ENCODE results near the gene SPRR2F. TPM values are rescaled to one million over a fixed set of nuclear protein-coding genes. Genes with fewer than 3 reads are reported as not detected.

Gene SPRR2F, protein sequence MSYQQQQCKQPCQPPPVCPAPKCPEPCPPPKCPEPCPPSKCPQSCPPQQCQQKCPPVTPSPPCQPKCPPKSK
- total RNA-seq (not detected), polyA plus RNA-seq (10 to 100 TPM in 1 of 3 donors, 1 to 10 TPM in 1, under 1 TPM in 1; 0.62 to 11.5 (median 1.5) TPM)
- long read RNA-seq, donor 1: 0 reads
- long read RNA-seq, donor 2: 0 reads
- long read RNA-seq, donor 3: 0 reads
- long read RNA-seq, donor 4: 0 reads
- long read RNA-seq, donor 5: 0 reads
- long read RNA-seq, donor 6: 0 reads
- long read RNA-seq, donor 7: 0 reads
- long read RNA-seq, donor 8: 0 reads
- long read RNA-seq, donor 9: 0 reads
- long read RNA-seq, donor 10: 0 reads

- H3K9me3 ChIP-seq: no peaks in the 10 kb centered on the region
These were observed at the start of gene SPRR2F for GRCh38 chr1:153113416-153113815. TSS of gene SPRR2F (minus strand) at chr1:153113516. CDS start at chr1:153112733, 783 bp downstream.

GRCh38 chr1:153155541-153155940 lies 42.2 kb upstream of the SPRR2F start:
- TF ChIP-seq POLR2AphosphoS5 (IDR thresholded peaks at IDR 0.05) (no peak), POLR2A (IDR thresholded peaks at IDR 0.05) (no peak), EP300 (IDR thresholded peaks at IDR 0.05) (no peak)
- Histone ChIP-seq H3K4me1 (no peaks in the 10 kb centered on the region), H3K4me3 (no peak overlapping the region), H3K9me3 (peaks cover 0 to 20% (median 14%) of the 10 kb centered on the region in 4 donors), H3K27ac (no peak overlapping the region), H3K27me3 (no peaks in the 10 kb centered on the region), H3K36me3 (no peaks in the 10 kb centered on the region)
- no peak for DNase-seq
- 80 to 96% (median 89%) methylated on average over 2 of the region's 2 CpGs for WGBS, 5 donors
- intact Hi-C loops (cut with DNase I; ENCODE audit: low total_unique reads): no loop called here

More at GRCh38 chr1:153113416-153113815, at the start of gene SPRR2F:
- no peaks in the 10 kb centered on the region for H3K36me3 ChIP-seq
- no peak for TF ChIP-seq POLR2AphosphoS5 (IDR thresholded peaks at IDR 0.05)
- no peak for TF ChIP-seq POLR2A (IDR thresholded peaks at IDR 0.05)
- TF ChIP-seq CTCF (IDR thresholded peaks at IDR 0.05): no peak
- TF ChIP-seq EP300 (IDR thresholded peaks at IDR 0.05): no peak
- no peak within 1 kb of the TSS for H3K27ac ChIP-seq
- DNase-seq: no peak
- no peaks in the 10 kb centered on the region for H3K27me3 ChIP-seq
- H3K4me3 ChIP-seq: no peak within 1 kb of the TSS
- intact Hi-C loops (cut with DNase I; ENCODE audit: low total_unique reads): no loop called here
- no peaks in the 10 kb centered on the region for H3K4me1 ChIP-seq
- WGBS, 5 donors: 74 to 90% (median 89%) methylated on average over 3 of the region's 3 CpGs

DNA sequence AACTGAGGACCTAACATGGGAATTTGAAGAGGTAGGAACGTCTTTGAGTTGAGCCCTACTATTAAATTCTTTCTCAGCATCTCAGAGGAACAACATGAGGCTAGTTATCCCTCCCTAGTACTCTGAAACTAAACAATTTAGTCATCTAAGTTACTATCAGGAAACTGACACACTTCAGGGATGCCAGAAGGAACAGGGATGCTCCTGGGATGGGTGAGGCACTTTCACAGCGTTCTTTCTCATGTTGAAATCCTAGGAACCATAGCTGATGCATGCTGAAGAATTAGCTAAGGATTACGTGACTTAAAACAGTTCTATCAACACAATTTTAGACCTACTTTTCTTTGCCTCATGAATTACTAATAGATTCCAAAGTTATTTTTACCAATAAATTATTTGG lies 39.2 kb upstream of the SPRR2F start:
- TF ChIP-seq POLR2A (IDR thresholded peaks at IDR 0.05): no peak
- TF ChIP-seq CTCF (IDR thresholded peaks at IDR 0.05): no peak
- no peak for TF ChIP-seq EP300 (IDR thresholded peaks at IDR 0.05)
- TF ChIP-seq POLR2AphosphoS5 (IDR thresholded peaks at IDR 0.05): no peak
- intact Hi-C loops (cut with DNase I; ENCODE audit: low total_unique reads): no loop called here
- no peaks in the 10 kb centered on the region for H3K27me3 ChIP-seq

DNA sequence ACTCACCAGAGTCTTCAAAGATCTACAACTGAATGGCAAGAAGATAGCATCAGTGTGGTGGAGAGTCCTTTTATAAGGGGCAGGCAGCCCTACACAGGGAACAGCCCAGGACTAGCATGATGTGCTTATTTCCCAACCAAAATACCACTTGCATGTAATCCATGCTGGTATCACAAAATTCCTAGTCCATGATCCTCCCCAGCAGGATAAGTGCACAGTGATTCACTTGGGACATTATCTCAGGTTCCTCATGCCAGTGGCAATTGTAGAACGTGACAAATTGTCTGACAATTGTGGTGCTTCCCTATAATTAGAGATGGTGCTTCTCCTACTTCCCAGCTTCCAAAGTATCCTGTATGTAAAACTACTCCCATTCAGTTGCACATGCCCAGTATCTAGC lies 37.5 kb upstream of the SPRR2F start, which contains the start of gene SPRR2G:
TSS of gene SPRR2G (minus strand) at position 45 of the 400 bp plus-strand sequence. CDS start 780 bp downstream, outside the sequence.
- no peaks in the 10 kb centered on the region for H3K4me1 ChIP-seq
- H3K27me3 ChIP-seq: no peaks in the 10 kb centered on the region
- no peak within 1 kb of the TSS for H3K4me3 ChIP-seq
- H3K27ac ChIP-seq: no peak within 1 kb of the TSS
- intact Hi-C loops (cut with DNase I; ENCODE audit: low total_unique reads): no loop called here
- no peak for DNase-seq
- 64 to 80% (median 73%) methylated on average over 1 of the region's 1 CpG for WGBS, 5 donors
- H3K36me3 ChIP-seq: no peaks in the 10 kb centered on the region
- H3K9me3 ChIP-seq: no peaks in the 10 kb centered on the region
- TF ChIP-seq CTCF (IDR thresholded peaks at IDR 0.05) (no peak), POLR2AphosphoS5 (IDR thresholded peaks at IDR 0.05) (no peak), EP300 (IDR thresholded peaks at IDR 0.05) (no peak), POLR2A (IDR thresholded peaks at IDR 0.05) (no peak)

More for the DNA sequence above, 39.2 kb upstream of the SPRR2F start:
- H3K9me3 ChIP-seq: peaks cover 0 to under 1% (median 0%) of the 10 kb centered on the region in 4 donors
- WGBS, 5 donors: 75 to 81% (median 80%) methylated on average over 3 of the region's 3 CpGs
- no peaks in the 10 kb centered on the region for H3K36me3 ChIP-seq
- no peaks in the 10 kb centered on the region for H3K4me1 ChIP-seq
- no peak overlapping the region for H3K4me3 ChIP-seq
- no peak for DNase-seq
- H3K27ac ChIP-seq: no peak overlapping the region

- no peak for DNase-seq
- Histone ChIP-seq H3K27ac (no peak overlapping the region), H3K9me3 (no peaks in the 10 kb centered on the region), H3K36me3 (no peaks in the 10 kb centered on the region), H3K4me1 (no peaks in the 10 kb centered on the region), H3K27me3 (no peaks in the 10 kb centered on the region), H3K4me3 (no peak overlapping the region)
- intact Hi-C loops (cut with DNase I; ENCODE audit: low total_unique reads): no loop called here
- 82 to 96% (median 91%) methylated on average over 3 of the region's 3 CpGs for WGBS, 5 donors
- no peak for TF ChIP-seq EP300 (IDR thresholded peaks at IDR 0.05)
- TF ChIP-seq CTCF (IDR thresholded peaks at IDR 0.05): no peak
- TF ChIP-seq POLR2A (IDR thresholded peaks at IDR 0.05): no peak
- no peak for TF ChIP-seq POLR2AphosphoS5 (IDR thresholded peaks at IDR 0.05)
These were observed 28.1 kb upstream of the SPRR2F start for GRCh38 chr1:153141377-153141776.

Data from stomach (tissue), 19 donors.